ENCODE results near the gene ZSCAN20.

Gene ZSCAN20

DNA sequence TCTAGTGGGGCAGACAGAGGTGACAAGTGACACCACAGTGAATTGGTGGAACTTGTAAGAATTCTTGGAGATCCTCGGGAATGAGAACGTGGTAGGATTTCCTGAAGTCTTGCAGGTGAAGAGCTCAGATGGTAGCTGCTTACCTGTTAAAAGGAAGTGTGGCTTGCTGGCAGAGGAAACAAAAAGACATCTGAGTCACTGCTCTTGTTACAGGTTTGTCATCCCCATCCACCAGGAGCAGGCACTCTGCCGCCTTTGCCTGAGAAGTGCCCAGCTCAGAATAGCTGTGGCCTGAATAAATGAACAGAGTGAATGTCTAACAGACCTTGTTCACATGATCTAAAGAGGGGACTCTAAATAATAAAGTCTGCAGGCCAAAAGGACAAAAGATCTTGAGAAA, 12.3 kb upstream of the ZSCAN20 start:
- TF ChIP-seq ZNF274 (IDR thresholded peaks at IDR 0.05; ENCODE audit: low read depth, low read length) = no peak
- peak overlapping the region; percentile 47; the same call in 1 of the 2 replicates for H3K4me3 ChIP-seq (ENCODE audit: low read length)

DNA sequence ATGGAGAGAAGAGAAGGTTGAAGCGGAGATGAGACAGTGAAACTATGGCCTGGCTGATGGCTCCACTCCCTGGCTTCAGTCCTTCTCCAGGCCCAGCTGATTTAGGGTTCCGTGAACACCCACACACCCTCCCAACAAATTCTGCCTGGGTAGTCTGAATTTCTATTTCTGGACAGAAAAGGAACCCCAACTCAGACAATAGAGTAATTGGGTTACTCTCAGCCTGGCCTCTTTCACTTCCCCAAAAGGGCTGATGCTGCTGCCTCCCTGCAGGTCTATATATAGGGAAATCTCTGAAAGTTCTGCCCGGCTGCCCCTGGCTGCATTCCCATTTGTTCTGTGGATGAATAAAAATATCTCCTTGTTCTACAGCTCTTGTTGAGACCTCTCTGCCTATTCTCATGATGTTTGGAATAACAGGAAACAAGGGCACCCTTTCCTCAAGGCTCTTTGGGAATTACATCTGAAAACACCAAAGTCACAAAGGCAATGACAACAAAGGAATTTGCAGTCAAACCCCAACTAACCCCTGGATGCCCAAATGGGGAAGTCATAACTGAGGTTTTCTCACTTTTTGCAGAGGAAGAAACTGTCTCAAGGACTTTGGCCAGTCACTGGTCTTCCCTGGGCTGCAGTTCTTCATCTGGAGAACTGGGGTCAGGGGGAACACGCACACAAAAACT, 11.4 kb upstream of the ZSCAN20 start:
- H3K4me3 ChIP-seq (ENCODE audit: low read length) = peak overlapping the region; percentile 47; the same call in 1 of the 2 replicates
- TF ChIP-seq ZNF274 (IDR thresholded peaks at IDR 0.05; ENCODE audit: low read depth, low read length) = no peak

- no peak overlapping the region; the same call in 1 of the 2 replicates for H3K4me3 ChIP-seq (ENCODE audit: low read length)
- TF ChIP-seq ZNF274 (IDR thresholded peaks at IDR 0.05; ENCODE audit: low read depth, low read length) = no peak
Observed at GRCh38 chr1:33462405-33463164, 9.9 kb upstream of the ZSCAN20 start.

- TF ChIP-seq ZNF274 (IDR thresholded peaks at IDR 0.05; ENCODE audit: low read depth, low read length) = no peak
- H3K4me3 ChIP-seq (ENCODE audit: low read length) = no peak overlapping the region
Observed at GRCh38 chr1:33464552-33464951, 7.9 kb upstream of the ZSCAN20 start.

- TF ChIP-seq ZNF274 (IDR thresholded peaks at IDR 0.05; ENCODE audit: low read depth, low read length) = no peak
- no peak overlapping the region for H3K4me3 ChIP-seq (ENCODE audit: low read length)
Observed at GRCh38 chr1:33465316-33465715, 7.1 kb upstream of the ZSCAN20 start.

GRCh38 chr1:33466159-33466558, 6.3 kb upstream of the ZSCAN20 start:
- no peak for TF ChIP-seq ZNF274 (IDR thresholded peaks at IDR 0.05; ENCODE audit: low read depth, low read length)
- H3K4me3 ChIP-seq (ENCODE audit: low read length) = no peak overlapping the region

DNA sequence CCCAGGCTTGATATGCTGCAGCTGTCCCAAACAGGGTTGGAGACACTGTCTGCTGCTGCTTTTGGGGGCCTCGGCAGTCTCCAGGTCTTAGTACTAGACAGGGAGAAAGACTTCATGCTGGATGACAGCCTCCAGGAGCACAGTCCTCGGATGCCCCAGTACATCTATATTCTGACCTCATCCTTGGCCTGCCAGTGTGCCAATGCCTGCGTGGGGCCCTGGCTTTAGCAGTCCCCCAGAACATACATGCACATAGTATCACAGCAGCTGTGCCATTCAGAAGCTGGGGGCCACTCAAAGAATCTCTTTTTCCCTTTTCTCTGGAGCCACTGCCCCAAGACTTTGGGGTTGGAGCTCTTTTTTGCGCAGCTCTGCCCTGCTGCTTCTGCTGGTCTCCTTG, 4.4 kb upstream of the ZSCAN20 start:
- TF ChIP-seq ZNF274 (IDR thresholded peaks at IDR 0.05; ENCODE audit: low read depth, low read length) = no peak
- no peak overlapping the region for H3K4me3 ChIP-seq (ENCODE audit: low read length)

DNA sequence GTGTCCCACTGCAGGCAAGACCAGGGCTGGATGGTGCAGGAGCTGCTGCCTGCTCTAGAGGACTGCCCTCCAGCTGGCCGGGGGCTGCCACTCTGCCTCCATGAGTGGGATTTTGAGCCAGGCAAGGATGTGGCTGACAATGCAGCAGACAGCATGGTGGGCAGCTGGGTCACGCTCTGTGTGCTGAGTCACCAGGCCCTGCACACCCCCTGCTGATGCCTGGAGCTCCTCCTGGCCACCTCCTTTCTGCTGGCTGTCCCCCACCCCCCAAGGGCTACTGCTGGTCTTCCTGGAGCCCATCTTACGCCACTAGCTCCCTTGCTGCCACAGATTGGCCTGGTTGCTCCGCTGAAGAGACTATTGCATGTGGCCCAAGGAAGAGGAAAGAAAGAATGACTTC, 3.9 kb upstream of the ZSCAN20 start:
- TF ChIP-seq ZNF274 (IDR thresholded peaks at IDR 0.05; ENCODE audit: low read depth, low read length) = no peak
- no peak overlapping the region for H3K4me3 ChIP-seq (ENCODE audit: low read length)

- TF ChIP-seq ZNF274 (IDR thresholded peaks at IDR 0.05; ENCODE audit: low read depth, low read length) = no peak
Observed at GRCh38 chr1:33468967-33469366, 3.5 kb upstream of the ZSCAN20 start.

DNA sequence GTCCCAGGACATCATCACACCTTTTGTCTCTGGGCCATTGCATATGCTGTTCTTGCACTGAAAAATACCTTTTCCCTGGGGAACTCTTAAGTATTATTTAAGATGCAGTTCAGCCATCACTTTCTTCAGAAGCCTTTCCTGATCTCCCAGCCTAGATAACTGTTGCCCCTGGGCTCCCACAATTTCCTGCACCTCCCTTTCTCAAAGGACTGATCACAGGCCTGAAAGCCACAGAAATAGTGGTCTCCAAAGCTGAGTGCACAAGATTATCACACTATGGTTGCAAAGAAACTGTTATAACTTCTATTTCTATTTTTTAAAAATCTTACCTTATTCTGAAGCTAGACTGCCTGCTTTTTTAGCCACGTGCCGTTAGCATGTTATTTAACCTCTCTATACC, 2.8 kb upstream of the ZSCAN20 start:
- no peak for TF ChIP-seq ZNF274 (IDR thresholded peaks at IDR 0.05; ENCODE audit: low read depth, low read length)
- H3K4me3 ChIP-seq (ENCODE audit: low read length) = no peak overlapping the region

More at GRCh38 chr1:33468967-33469366, 3.5 kb upstream of the ZSCAN20 start:
- H3K4me3 ChIP-seq (ENCODE audit: low read length) = no peak overlapping the region

DNA sequence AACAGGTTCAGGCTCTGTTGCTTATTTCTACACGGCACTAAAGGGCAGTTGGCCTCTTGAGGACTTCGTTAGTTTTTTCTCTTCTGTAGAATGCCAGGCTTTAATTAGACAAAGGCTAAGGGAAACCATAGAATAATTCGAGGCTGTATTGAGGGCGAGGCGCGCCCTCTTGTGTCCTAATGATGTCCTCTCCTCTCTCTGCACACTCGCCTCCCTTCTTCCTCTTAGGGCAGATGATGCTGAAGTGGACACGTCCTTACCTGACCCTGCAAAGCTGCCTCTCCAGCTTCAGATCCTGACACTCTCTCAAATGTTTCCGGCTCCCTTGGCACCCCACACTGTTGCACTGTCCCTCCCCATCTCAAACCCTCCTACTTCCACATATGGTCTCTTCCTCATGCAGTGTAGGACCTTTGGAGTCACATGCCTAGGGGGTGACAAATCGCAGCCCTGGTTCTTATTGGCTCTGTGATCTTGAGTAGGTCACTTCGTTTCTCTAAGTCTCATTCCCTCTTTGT, 1.9 kb upstream of the ZSCAN20 start:
- no peak for TF ChIP-seq ZNF274 (IDR thresholded peaks at IDR 0.05; ENCODE audit: low read depth, low read length)
- H3K4me3 ChIP-seq (ENCODE audit: low read length) = no peak overlapping the region

- no peak for TF ChIP-seq ZNF274 (IDR thresholded peaks at IDR 0.05; ENCODE audit: low read depth, low read length)
- H3K4me3 ChIP-seq (ENCODE audit: low read length) = no peak overlapping the region
Observed at GRCh38 chr1:33471416-33471815, 1.0 kb upstream of the ZSCAN20 start.

- no peak for TF ChIP-seq ZNF274 (IDR thresholded peaks at IDR 0.05; ENCODE audit: low read depth, low read length)
- H3K4me3 ChIP-seq (ENCODE audit: low read length) = no peak overlapping the region
Observed at GRCh38 chr1:33473900-33474299, 1.5 kb downstream of the ZSCAN20 start.

GRCh38 chr1:33477451-33477850, 5.0 kb downstream of the ZSCAN20 start:
- TF ChIP-seq ZNF274 (IDR thresholded peaks at IDR 0.05; ENCODE audit: low read depth, low read length) = no peak
- no peak overlapping the region for H3K4me3 ChIP-seq (ENCODE audit: low read length)

DNA sequence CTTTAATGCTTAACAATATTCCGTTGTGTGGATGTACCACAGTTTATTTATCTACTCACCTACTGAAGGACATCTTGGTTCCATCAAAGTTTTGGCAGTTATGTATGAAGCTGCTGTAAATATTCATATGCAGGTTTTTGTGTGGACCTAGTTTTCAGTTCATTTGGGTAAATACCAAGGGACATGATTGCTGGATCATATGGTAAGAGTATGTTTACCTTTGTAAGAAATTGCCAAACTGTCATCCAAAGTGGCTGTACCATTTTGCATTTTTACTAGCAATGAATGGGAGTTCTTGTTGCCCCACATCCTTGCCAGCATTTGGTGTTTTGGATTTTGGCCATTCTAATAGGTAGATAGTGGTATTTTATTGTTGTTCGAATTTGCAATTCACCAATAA, 10.0 kb downstream of the ZSCAN20 start:
- no peak for TF ChIP-seq ZNF274 (IDR thresholded peaks at IDR 0.05; ENCODE audit: low read depth, low read length)

More for the DNA sequence above, 10.0 kb downstream of the ZSCAN20 start:
- no peak overlapping the region for H3K4me3 ChIP-seq (ENCODE audit: low read length)
